ENCODE measurements around the gene TGFBR3. TPM values are rescaled to one million over a fixed set of nuclear protein-coding genes. Genes with fewer than 3 reads are reported as not detected.

TGFBR3 gene
- total and polyA plus RNA-seq, 4 donors, result 3.6 to 81.5 (median 33.4) TPM

GRCh38 chr1:91689641-91690481, 196.1 kb downstream of the TGFBR3 start:
- intact Hi-C loops (cut with DNase I), result loop anchor here in 1 of 2 donors (5.0 kb wide), 2 partner anchors 92 to 197 kb away; partner anchors contain the start of gene TGFBR3
- Histone ChIP-seq H3K27ac (ENCODE audit: low read depth in 1 of 2, low read length in 2 of 2) (peak overlapping the region in 1 of 2 donors; percentile 57), H3K27me3 (ENCODE audit: control insufficient read depth in 1 of 2, insufficient read depth in 2 of 2, low read length in 1 of 2) (no peaks in the 10 kb centered on the region), H3K4me1 (ENCODE audit: control insufficient read depth in 1 of 2, insufficient read depth in 2 of 2, low read length in 2 of 2) (peaks cover 5 to 9% of the 10 kb centered on the region in 2 donors), H3K9me3 (ENCODE audit: control insufficient read depth, low read length) (no peaks in the 10 kb centered on the region), H3K4me3 (ENCODE audit: low read length in 2 of 2) (no peak overlapping the region), H3K36me3 (ENCODE audit: control insufficient read depth in 1 of 2, insufficient read depth in 2 of 2, low read length in 1 of 2) (no peaks in the 10 kb centered on the region)
- ATAC-seq (ENCODE audit: low FRiP score) (peak; percentile 62), DNase-seq (peak in 1 of 2 donors; percentile 53)
- 41 to 42% methylated on average over 11 of the region's 11 CpGs for WGBS, 2 donors

DNA sequence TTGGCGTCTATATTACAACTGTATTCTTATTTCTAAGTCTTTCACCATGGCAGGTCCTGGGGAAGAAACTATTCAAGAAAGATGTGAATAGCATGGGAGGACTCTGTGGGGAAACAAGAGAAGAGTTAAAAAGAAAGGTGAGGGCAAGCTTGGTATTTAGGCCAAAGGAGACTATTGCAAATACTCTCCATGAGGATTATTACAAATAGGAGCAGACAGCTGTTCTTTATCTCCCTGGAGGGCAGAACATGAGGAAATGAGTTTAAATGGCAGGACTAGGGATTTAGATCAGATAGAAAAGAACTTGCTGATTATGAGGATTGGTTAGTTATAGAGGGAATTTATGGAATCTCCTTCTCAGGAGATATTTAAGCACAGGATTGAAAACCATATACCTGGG, 198.5 kb downstream of the TGFBR3 start:
- no peaks in the 10 kb centered on the region for H3K27me3 ChIP-seq (ENCODE audit: control insufficient read depth in 1 of 2, insufficient read depth in 2 of 2, low read length in 1 of 2)
- WGBS, 2 donors, result 91 to 99% methylated on average over 1 of the region's 1 CpG
- intact Hi-C loops (cut with DNase I), result no loop called here
- H3K4me3 ChIP-seq (ENCODE audit: low read length in 2 of 2), result no peak overlapping the region
- peaks cover 5 to 7% of the 10 kb centered on the region in 2 donors for H3K4me1 ChIP-seq (ENCODE audit: control insufficient read depth in 1 of 2, insufficient read depth in 2 of 2, low read length in 2 of 2)
- no peaks in the 10 kb centered on the region for H3K9me3 ChIP-seq (ENCODE audit: control insufficient read depth, low read length)
- no peaks in the 10 kb centered on the region for H3K36me3 ChIP-seq (ENCODE audit: control insufficient read depth in 1 of 2, insufficient read depth in 2 of 2, low read length in 1 of 2)
- H3K27ac ChIP-seq (ENCODE audit: low read depth in 1 of 2, low read length in 2 of 2), result no peak overlapping the region
- ATAC-seq (ENCODE audit: low FRiP score), result no peak
- DNase-seq, result no peak

DNA sequence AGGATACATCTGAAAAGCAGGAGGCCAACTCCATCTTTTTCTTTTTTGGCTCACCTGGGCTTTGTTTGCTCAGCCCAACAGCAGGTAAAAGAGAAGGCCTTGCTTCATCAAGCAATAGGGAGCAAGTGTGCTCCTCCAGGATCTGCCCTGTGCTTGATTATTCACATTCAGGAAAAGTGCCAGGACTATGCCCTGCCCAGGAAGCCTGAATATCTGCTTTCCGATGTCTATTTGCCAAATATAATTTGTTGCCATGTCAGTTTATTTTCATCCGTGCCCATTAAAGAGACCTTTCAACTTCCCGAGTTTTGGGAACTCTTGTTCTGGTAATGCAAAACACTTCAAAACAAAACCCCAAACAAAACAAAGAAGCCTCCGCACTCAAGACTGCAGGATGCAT, 200.0 kb downstream of the TGFBR3 start:
- Histone ChIP-seq H3K9me3 (ENCODE audit: control insufficient read depth, low read length) (no peaks in the 10 kb centered on the region), H3K36me3 (ENCODE audit: control insufficient read depth in 1 of 2, insufficient read depth in 2 of 2, low read length in 1 of 2) (no peaks in the 10 kb centered on the region), H3K27me3 (ENCODE audit: control insufficient read depth in 1 of 2, insufficient read depth in 2 of 2, low read length in 1 of 2) (no peaks in the 10 kb centered on the region), H3K4me3 (ENCODE audit: low read length in 2 of 2) (no peak overlapping the region), H3K27ac (ENCODE audit: low read depth in 1 of 2, low read length in 2 of 2) (no peak overlapping the region), H3K4me1 (ENCODE audit: control insufficient read depth in 1 of 2, insufficient read depth in 2 of 2, low read length in 2 of 2) (peaks cover 5 to 7% of the 10 kb centered on the region in 2 donors)
- 34 to 41% methylated on average over 4 of the region's 4 CpGs for WGBS, 2 donors
- ATAC-seq (ENCODE audit: low FRiP score), result no peak
- DNase-seq, result no peak
- intact Hi-C loops (cut with DNase I), result no loop called here

GRCh38 chr1:91684481-91685196, 201.3 kb downstream of the TGFBR3 start:
- no peak overlapping the region for H3K4me3 ChIP-seq (ENCODE audit: low read length in 2 of 2)
- WGBS, 2 donors, result 75 to 78% methylated on average over 7 of the region's 7 CpGs
- H3K36me3 ChIP-seq (ENCODE audit: control insufficient read depth in 1 of 2, insufficient read depth in 2 of 2, low read length in 1 of 2), result no peaks in the 10 kb centered on the region
- intact Hi-C loops (cut with DNase I), result no loop called here
- no peak for DNase-seq
- no peak for ATAC-seq (ENCODE audit: low FRiP score)
- no peaks in the 10 kb centered on the region for H3K27me3 ChIP-seq (ENCODE audit: control insufficient read depth in 1 of 2, insufficient read depth in 2 of 2, low read length in 1 of 2)
- H3K4me1 ChIP-seq (ENCODE audit: control insufficient read depth in 1 of 2, insufficient read depth in 2 of 2, low read length in 2 of 2), result peaks cover 5 to 7% of the 10 kb centered on the region in 2 donors
- no peaks in the 10 kb centered on the region for H3K9me3 ChIP-seq (ENCODE audit: control insufficient read depth, low read length)
- no peak overlapping the region for H3K27ac ChIP-seq (ENCODE audit: low read depth in 1 of 2, low read length in 2 of 2)

DNA sequence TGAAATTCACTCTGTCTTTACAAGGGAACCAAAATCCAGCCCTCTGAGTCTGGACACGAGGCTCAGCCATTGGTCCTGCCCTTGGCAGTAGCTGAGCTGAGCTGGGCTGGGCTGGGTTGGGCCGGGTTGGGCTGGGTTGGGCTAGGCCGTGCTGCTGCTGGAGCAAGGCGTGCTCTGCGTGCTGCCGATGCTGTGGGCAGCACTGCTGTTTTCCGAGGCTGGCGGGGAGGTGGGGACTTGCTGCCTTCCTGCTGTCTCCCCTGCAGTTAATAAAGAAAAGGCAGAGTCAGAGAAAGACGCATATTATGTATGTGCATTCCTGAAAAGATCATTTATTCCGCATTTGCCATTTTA, 202.4 kb downstream of the TGFBR3 start:
- Histone ChIP-seq H3K4me3 (ENCODE audit: low read length in 2 of 2) (no peak overlapping the region), H3K27me3 (ENCODE audit: control insufficient read depth in 1 of 2, insufficient read depth in 2 of 2, low read length in 1 of 2) (no peaks in the 10 kb centered on the region), H3K4me1 (ENCODE audit: control insufficient read depth in 1 of 2, insufficient read depth in 2 of 2, low read length in 2 of 2) (peaks cover 0 to 3% of the 10 kb centered on the region in 2 donors), H3K27ac (ENCODE audit: low read depth in 1 of 2, low read length in 2 of 2) (no peak overlapping the region), H3K36me3 (ENCODE audit: control insufficient read depth in 1 of 2, insufficient read depth in 2 of 2, low read length in 1 of 2) (no peaks in the 10 kb centered on the region), H3K9me3 (ENCODE audit: control insufficient read depth, low read length) (no peaks in the 10 kb centered on the region)
- WGBS, 2 donors, result 80 to 90% methylated on average over 10 of the region's 10 CpGs
- DNase-seq (peak; percentile 54 to 77), ATAC-seq (ENCODE audit: low FRiP score) (peak; percentile 62)
- intact Hi-C loops (cut with DNase I), result no loop called here

GRCh38 chr1:91682882-91683597, 202.9 kb downstream of the TGFBR3 start:
- no peak for DNase-seq

GRCh38 chr1:91680556-91681155, 205.3 kb downstream of the TGFBR3 start:
- H3K27me3 ChIP-seq (ENCODE audit: control insufficient read depth in 1 of 2, insufficient read depth in 2 of 2, low read length in 1 of 2), result no peaks in the 10 kb centered on the region
- no peaks in the 10 kb centered on the region for H3K9me3 ChIP-seq (ENCODE audit: control insufficient read depth, low read length)
- no peaks in the 10 kb centered on the region for H3K4me1 ChIP-seq (ENCODE audit: control insufficient read depth in 1 of 2, insufficient read depth in 2 of 2, low read length in 2 of 2)
- WGBS, 2 donors, result 91 to 94% methylated on average over 4 of the region's 4 CpGs
- H3K4me3 ChIP-seq (ENCODE audit: low read length in 2 of 2), result no peak overlapping the region
- ATAC-seq (ENCODE audit: low FRiP score) (no peak), DNase-seq (no peak)
- intact Hi-C loops (cut with DNase I), result no loop called here
- no peaks in the 10 kb centered on the region for H3K36me3 ChIP-seq (ENCODE audit: control insufficient read depth in 1 of 2, insufficient read depth in 2 of 2, low read length in 1 of 2)
- no peak overlapping the region for H3K27ac ChIP-seq (ENCODE audit: low read depth in 1 of 2, low read length in 2 of 2)

More at GRCh38 chr1:91682882-91683597, 202.9 kb downstream of the TGFBR3 start:
- no peak for ATAC-seq (ENCODE audit: low FRiP score)
- H3K9me3 ChIP-seq (ENCODE audit: control insufficient read depth, low read length), result no peaks in the 10 kb centered on the region
- H3K4me1 ChIP-seq (ENCODE audit: control insufficient read depth in 1 of 2, insufficient read depth in 2 of 2, low read length in 2 of 2), result peaks cover 0 to 2% of the 10 kb centered on the region in 2 donors
- no peaks in the 10 kb centered on the region for H3K36me3 ChIP-seq (ENCODE audit: control insufficient read depth in 1 of 2, insufficient read depth in 2 of 2, low read length in 1 of 2)
- WGBS, 2 donors, result 81 to 97% methylated on average over 3 of the region's 3 CpGs
- no peak overlapping the region for H3K4me3 ChIP-seq (ENCODE audit: low read length in 2 of 2)
- no peaks in the 10 kb centered on the region for H3K27me3 ChIP-seq (ENCODE audit: control insufficient read depth in 1 of 2, insufficient read depth in 2 of 2, low read length in 1 of 2)
- no peak overlapping the region for H3K27ac ChIP-seq (ENCODE audit: low read depth in 1 of 2, low read length in 2 of 2)
- intact Hi-C loops (cut with DNase I), result no loop called here

DNA sequence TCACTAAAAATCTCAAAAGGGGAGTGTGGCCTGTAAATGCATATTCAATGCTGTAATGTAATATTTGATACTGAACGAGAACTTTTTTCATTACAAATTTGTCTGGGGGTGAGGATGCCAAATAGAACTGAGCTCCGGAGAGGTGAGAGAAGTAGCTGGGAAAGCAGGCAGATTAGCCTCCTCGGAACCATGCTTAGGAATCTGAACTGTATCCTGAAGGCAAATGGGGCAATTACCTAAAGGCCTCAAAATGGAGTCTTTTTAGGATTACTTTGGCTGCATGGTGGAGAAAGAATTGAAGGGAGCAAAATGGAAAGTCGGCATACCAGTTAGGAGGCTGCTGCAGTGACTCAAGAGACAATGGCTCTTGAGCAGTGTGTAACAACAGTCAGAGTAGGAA, 206.5 kb downstream of the TGFBR3 start:
- 97 to 98% methylated on average over 4 of the region's 4 CpGs for WGBS, 2 donors
- ATAC-seq (ENCODE audit: low FRiP score), result no peak
- Histone ChIP-seq H3K36me3 (ENCODE audit: control insufficient read depth in 1 of 2, insufficient read depth in 2 of 2, low read length in 1 of 2) (no peaks in the 10 kb centered on the region), H3K9me3 (ENCODE audit: control insufficient read depth, low read length) (no peaks in the 10 kb centered on the region), H3K4me3 (ENCODE audit: low read length in 2 of 2) (no peak overlapping the region), H3K27ac (ENCODE audit: low read depth in 1 of 2, low read length in 2 of 2) (no peak overlapping the region), H3K27me3 (ENCODE audit: control insufficient read depth in 1 of 2, insufficient read depth in 2 of 2, low read length in 1 of 2) (no peaks in the 10 kb centered on the region), H3K4me1 (ENCODE audit: control insufficient read depth in 1 of 2, insufficient read depth in 2 of 2, low read length in 2 of 2) (no peaks in the 10 kb centered on the region)
- DNase-seq, result no peak
- intact Hi-C loops (cut with DNase I), result no loop called here

Measured in aorta (tissue), 5 donors.